Limb (tissue), 2 donors: ENCODE results near the gene GAS1.

ENCODE experiments used
- DNase-seq, 2 donors: peaks; one replicate each; pipeline ENCODE4 v3.0.0-alpha.2; 2016; ENCODE audit errors: extremely low spot score in 2 of 2

The GAS1 gene, protein sequence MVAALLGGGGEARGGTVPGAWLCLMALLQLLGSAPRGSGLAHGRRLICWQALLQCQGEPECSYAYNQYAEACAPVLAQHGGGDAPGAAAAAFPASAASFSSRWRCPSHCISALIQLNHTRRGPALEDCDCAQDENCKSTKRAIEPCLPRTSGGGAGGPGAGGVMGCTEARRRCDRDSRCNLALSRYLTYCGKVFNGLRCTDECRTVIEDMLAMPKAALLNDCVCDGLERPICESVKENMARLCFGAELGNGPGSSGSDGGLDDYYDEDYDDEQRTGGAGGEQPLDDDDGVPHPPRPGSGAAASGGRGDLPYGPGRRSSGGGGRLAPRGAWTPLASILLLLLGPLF

DNA sequence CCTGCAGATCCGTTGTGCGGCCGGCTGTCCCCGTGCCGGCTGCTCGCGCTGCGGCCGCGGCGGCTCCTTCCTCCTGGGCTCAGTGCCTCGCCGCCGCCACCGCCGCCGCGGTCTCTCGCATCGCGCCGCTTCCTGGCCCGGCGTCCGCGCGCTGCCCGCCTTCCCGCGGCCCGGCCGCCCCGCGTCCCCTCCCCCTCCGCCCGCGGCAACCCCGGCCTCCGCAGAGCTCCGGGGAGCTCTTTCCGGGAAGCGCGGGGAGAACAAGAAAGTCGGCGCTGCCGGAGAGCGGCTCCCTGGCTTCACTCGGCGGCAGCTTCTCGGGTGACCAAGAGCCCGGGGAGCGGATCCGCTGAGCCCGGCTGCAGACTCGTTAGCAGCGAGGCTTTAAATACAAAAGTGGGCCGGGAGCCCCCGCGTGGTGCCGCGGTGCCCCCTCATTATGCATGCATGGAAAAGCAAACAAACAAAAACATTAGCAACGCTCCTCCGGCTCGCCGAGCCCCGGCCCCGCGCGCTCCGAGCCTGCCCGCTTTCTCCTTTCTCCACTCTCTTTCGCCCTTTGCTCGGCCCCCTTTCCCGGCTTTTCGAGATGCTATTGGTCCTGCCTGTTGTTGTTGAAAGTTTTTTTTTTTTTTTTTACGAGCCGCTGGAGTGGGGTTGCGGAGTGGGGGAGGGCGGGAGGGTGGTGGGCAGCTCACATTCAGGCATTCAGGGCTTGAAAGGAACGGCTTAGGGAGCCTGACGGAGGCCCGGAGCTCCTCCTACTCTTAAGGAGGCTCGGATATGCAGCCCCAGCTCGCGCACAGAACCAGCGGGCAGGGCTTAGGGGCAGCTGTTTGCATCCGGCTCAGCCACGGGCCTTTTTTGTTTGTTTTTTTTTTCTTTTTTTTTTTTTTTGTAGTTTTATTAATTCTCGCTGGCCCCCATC, at the start of gene GAS1:
Gene GAS1 (minus strand): TSS at position 361 of the 928 bp plus-strand sequence. CDS start 727 bp downstream, outside the sequence.
- peak; percentile 95 to 97 for DNase-seq

- no peak for DNase-seq
Observed at GRCh38 chr9:86994231-86994630, 46.9 kb upstream of the GAS1 start.

GRCh38 chr9:86993830-86994229, 46.5 kb upstream of the GAS1 start:
- DNase-seq, result no peak

DNA sequence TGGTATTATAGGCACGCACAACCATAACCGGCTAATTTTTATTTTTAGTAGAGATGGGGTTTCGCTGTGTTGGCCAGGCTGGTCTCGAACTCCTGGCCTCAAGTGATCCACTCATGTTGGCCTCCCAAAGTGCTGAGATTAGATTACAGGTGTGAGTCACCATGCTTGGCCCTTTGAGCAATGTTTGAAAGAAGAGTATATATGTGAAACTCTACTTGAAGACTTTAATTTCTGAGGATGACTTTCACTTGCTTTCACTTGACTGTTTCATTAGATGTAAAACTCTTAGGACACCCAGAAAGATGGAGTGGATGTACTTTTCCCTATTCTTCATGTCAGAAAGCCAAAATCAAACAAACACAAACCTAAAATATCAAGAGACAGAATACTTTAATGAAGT, 43.8 kb upstream of the GAS1 start:
- no peak for DNase-seq

DNA sequence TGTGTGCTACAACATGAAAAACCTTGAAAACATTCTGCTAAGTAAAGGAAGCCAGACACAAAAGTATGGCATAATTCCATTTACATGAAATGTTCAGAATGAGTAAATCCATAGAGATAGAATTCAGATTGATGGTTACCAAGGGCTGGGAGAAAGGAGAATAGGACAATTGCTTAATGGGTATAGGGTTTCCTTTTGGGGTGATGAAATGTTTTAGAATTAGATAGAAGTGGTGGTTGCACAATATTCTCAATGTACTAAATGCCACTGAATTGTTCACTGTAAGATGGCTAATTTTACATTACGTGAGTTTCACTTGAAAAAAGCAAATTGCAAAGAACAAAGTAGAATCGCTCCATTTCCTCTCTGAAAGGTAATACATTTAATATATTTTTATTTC, 43.0 kb upstream of the GAS1 start:
- no peak for DNase-seq

DNA sequence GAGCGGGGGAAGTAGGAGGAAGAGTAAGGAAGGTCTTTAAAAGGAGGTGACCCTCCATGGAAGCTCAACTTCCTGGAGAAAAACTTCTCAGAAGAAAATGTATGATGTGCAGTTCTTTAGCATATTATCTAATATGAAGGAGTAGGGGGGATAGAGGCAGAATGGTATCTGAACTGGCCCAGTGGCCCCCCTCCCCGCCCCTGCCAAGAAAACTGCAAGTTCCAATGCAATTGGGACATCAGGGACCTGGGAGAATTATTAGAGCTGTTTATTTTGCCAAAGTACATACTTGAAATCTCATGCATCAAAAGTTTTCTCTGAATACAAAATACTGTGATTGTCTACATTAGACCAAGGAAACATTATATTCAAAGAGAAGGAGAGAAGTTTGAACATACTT, 40.6 kb upstream of the GAS1 start:
- no peak for DNase-seq

DNA sequence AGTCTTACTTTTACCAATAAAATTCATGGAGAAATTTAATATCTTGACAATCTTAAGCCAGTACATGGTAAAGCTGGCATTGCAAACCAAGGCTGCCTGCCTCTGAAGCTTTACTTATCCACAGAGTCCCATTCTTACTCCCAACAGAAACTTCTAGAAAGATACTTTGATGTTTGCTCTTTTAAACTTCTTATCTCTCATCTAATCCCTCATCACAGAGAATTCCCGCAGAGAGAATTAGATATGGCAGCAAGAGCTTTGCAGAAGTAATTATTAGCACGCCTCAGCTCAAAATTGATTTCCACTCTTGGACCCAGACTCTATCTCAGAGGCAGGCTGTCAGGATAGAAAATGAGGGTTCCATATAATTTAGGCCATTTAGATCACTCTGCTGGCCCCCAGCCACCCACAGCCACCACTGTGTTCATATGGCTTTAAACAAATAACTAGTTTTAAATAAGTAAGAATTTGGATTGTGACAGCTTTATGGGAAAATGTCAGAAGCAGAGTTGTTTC, 37.9 kb upstream of the GAS1 start:
- DNase-seq, result no peak

DNA sequence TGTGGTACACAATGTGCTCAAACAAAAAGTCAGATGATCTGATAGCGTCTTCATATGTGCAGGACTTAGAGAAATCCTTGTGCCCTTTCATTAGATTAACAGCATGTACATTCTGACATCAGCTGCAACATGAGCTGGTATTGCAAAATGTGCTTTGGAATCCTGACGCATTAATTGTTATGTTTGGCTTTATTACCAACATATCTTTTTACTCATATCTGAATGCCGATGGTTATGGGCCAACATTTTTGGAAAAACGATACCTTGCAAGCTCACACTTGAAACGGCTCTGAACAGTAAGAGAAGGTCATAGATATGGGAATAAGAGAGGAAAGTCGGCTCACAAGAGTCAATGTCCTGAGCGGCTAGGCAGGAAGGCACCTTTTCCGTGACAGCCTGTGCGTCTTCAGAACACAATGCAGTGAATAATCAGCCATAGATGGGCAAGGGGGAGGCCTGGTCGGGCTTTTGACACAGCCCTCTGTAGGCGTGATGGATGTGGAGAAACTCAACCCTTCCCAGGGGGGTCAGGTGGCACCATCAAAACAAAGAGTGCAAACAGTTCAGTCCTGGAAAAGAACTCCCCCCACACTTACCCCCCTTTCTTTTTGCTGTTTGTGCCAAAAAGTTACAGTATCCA, 36.4 kb upstream of the GAS1 start:
- DNase-seq, result peak in 1 of 2 donors; percentile 38

GRCh38 chr9:86983249-86983619, 35.9 kb upstream of the GAS1 start:
- DNase-seq, result no peak

DNA sequence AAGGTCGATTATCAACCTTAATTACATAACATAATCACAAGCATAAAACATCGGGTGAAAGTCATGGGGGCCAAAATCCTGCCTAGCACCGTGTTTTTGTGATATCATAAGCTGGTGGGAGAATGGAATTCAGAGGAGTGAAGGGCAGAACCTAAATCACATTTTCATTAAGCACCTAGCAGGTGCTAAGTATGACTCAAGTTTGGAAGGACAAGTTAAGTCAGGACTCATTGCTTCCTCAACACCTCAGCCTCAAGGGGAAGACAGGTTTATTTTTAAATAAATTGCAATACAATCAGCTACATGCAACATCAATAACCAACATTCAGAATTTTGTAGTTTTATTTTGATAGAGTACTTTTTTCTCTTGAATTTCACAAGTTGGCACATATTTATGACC, 33.5 kb upstream of the GAS1 start:
- no peak for DNase-seq

DNA sequence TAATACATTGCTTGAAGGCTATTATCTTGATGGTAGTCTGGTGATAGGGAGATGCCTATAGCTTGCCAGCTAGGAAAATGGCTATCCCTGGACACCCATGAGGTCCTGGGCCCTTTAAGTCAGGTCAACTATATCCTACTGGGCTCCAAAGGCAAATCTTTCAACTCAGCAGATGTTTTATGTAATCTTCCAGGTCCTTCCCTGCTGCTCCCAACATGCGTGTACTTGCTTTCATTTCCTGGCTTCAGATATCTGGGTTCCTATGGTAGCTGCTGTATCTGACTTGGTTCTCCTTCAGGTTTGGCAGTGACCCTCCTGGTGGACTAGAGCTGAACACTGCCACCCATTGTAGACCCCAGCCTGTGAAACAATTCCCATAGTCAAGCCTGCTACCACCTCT, 32.4 kb upstream of the GAS1 start:
- no peak for DNase-seq

DNA sequence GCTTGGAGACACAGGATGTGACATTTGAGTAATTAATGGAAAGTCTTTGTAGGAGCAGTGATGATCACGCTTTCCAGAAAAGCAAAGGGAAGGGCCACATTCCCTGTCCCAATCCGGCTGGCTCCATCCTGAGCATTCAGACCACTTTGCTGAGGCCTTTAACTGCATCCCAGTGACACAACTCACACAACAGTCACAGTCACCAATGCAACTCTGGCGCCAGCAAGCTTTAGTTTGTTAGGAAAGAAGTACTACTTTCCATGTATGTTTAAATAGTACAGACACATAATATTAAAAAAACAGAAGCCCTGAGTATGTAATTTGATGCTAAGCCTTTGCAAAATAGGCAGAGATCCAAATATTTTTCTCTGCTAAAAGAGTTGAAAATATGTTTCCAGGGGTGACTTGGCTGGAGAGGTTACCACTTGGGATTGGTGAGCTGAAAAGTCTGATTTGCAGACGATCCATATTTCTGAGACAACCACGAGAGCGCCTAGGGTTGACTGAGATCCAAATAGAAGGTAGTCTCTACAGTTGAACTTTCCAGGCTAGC, 31.7 kb upstream of the GAS1 start:
- DNase-seq, result peak; percentile 51 to 70

- no peak for DNase-seq
Observed at GRCh38 chr9:86978413-86978812, 31.1 kb upstream of the GAS1 start.

DNA sequence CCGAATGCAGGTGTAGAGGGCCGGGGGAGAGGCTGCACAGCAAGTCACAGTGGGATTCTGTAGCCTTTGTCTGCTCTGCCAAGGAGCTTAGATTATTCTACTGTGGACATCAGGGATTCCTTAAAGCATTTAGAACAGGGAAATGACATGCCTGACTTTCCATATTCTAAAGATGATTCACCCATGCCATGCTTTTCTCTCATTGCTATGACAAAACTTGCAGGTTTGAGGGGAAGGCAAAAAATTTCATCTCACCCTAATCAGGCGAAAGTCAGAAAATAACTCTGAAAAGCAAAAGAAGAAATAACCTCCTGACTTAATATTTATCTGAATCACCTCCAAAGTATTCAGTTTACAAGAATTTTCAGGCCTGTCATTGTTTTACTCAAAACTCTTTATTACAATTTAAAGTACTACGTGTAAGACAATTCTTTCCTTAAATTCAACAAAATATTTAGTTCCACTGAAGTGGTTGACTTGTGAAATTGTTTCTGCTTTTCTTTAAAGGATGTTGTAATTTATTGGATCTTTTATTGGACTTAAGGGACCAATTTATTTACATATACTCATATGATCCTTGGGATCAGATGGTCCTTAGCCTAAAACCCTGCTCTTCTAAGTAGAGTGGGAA, 30.0 kb upstream of the GAS1 start:
- DNase-seq, result no peak

- DNase-seq, result no peak
Observed at GRCh38 chr9:86975606-86976005, 28.3 kb upstream of the GAS1 start.

DNA sequence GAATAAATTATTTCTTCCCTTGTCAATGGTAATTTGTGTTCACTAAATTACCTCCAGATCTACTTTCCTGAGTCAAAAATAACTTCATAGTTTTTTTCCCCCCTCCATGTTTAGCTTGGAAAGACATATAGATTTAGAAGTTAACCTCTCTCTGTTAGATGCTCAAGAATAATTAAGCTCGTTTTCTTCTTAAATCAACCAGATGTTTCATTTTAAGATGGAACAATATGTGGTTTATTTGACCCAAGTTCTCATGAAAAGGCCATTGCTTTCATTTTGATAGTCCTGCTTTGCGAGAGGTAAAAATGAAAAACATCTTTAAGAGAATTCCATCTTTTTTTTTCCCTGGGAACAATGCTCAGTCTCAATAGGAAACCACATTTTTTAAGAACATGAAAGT, 27.7 kb upstream of the GAS1 start:
- no peak for DNase-seq

DNA sequence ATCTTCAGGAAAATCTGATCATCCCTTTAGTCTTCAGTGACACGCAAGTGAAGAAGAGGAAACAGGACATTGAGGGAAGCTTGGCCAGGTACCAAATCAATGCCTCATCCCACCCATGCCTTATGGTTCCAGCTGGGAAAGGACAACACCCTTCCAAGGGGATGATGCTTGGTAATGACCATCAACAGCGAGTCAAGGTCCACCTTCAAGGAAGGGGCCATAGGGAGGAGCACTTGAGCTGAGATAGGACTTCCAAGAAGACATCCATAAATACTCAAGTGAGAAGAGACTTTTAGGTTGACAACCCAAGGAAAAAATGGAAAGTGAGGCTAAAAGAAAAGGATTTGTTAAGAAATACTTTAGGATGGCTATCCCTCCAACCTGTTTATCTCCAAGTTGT, 27.1 kb upstream of the GAS1 start:
- no peak for DNase-seq

DNA sequence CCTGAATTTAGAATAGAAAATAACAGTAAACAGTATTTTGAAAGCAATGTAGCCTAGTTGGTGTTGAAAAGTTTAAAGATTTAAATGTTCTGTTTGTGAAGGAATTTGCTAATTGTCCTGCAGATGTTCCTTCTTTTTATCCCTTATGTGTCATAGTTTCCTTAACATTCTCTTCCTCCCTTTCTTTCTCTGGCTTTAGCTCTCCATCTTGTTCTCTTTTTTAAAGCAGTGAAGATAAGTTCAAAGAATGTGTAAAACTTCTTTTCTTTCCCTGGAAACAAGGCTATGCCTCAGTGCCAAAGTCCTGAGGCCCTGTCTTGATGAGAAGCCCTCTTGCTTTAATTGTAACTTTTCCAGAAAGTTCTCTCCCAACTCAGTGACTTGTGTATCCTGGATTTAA, 24.4 kb upstream of the GAS1 start:
- DNase-seq, result no peak

DNA sequence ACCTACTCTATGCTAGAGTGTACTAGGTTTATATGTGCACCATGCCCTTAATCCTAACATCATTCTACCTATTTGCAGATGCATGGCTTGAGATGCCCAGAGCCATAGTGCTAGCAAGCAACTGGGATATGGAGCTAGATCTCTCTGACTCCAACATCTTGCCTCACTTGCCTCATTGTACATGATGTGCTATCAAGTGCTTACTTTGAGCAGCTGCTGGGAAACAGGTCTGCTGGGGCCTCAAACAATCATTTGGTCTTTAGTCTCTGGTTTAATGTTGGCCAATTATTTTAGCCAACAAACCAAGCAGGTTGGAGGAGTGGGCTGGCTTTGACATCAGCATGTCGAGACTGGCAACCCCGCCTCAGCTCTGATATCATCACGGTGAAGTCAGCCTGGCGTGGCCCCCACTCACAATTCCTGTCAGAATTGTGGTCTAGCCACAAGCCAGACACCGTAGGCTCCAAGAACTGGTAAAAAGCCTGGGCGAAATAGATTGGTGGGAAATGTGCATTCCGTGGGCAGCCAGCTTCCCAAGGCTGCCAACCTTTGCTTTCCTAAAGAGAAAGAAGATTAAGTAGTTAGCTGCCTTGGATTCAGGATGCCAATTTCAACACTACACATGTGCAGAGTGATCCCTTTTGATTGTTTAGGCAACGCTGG, 21.1 kb upstream of the GAS1 start:
- no peak for DNase-seq

GRCh38 chr9:86966852-86967511, 19.7 kb upstream of the GAS1 start:
- no peak for DNase-seq
